ENCODE results near the gene AFMID. TPM values are rescaled to one million over a fixed set of nuclear protein-coding genes. Genes with fewer than 3 reads are reported as not detected.
"Not testable (repeated sequence)": the region's sequence is repeated elsewhere in the genome, so short reads cannot be mapped to it uniquely, and the experiment has no call there.

Gene AFMID
- total RNA-seq, 1 donor from 2014 or later, result 107 TPM

DNA sequence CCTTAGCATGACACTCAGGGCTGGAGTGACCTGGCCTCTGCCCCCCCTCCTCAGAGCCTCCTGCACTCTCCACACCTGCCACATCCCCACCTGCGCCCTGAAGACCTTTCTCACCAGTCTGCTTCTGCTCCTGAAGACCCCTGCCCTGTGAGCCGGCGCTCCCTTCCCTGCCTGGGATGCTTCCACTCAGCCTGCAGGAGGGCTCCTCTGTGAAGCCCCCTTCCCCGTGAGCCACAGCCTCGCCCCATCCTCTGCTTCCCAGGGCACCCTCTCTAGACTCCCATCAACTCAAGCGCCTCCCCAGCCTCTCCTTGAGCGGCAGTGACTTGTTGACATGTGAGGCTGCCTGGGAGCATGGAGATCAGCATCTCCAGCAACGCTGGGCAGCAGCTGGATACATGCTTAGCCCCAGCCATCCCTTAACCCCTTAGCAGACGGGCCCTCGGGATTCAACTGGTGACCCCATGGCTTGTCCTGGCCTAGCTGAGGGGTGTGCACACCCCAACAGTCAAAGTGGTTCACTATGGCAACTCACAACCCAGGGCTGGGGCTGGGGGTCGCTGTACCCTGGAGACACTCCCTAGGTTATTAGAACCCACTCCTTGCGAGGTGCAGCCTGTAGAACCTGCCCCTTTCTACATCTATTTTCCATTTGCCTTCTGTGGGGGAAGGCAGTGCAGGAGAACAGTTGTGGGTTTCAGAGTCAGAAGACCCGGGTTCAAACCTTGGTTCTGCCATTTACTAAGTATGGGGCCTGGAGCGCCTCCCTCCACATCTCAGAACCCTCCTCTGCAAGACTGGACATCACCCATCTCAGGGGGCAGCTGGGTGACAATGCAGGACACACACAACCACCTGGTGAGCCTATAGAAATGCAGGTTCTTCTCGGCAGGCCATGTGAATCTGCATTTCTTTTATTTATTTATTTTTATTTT lies 65.8 kb downstream of the AFMID start:
- no peaks in the 10 kb centered on the region for H3K9me3 ChIP-seq
- H3K27ac ChIP-seq, result no peak overlapping the region
- H3K4me1 ChIP-seq, result peaks cover 0 to 5% of the 10 kb centered on the region in 2 donors
- no peaks in the 10 kb centered on the region for H3K27me3 ChIP-seq
- TF ChIP-seq, protein P1, sequence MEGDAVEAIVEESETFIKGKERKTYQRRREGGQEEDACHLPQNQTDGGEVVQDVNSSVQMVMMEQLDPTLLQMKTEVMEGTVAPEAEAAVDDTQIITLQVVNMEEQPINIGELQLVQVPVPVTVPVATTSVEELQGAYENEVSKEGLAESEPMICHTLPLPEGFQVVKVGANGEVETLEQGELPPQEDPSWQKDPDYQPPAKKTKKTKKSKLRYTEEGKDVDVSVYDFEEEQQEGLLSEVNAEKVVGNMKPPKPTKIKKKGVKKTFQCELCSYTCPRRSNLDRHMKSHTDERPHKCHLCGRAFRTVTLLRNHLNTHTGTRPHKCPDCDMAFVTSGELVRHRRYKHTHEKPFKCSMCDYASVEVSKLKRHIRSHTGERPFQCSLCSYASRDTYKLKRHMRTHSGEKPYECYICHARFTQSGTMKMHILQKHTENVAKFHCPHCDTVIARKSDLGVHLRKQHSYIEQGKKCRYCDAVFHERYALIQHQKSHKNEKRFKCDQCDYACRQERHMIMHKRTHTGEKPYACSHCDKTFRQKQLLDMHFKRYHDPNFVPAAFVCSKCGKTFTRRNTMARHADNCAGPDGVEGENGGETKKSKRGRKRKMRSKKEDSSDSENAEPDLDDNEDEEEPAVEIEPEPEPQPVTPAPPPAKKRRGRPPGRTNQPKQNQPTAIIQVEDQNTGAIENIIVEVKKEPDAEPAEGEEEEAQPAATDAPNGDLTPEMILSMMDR (IDR thresholded peaks at IDR 0.05), result no peak
- DNase-seq (ENCODE audit: low spot score in 2 of 2), result no peak
- H3K36me3 ChIP-seq, result no peaks in the 10 kb centered on the region
- peak overlapping the region in 1 of 2 donors; percentile 97 for H3K4me3 ChIP-seq
- intact Hi-C loops (cut with DNase I), result loop anchor here (5.0 kb wide), 1 partner anchor 169 kb away; no protein-coding TSS in a partner anchor

DNA sequence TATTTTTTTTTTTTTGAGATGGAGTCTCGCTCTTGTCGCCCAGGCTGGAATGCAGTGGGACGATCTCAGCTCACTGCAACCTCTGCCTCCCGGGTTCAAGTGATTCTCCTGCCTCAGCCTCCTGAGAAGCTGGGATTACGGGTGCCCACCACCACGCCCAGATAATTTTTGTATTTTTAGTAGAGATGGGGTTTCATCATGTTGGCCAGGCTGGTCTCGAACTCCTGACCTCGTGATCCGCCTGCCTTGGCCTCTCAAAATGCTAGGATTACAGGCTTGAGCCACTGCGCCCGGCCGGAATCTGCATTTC lies 66.4 kb downstream of the AFMID start:
- H3K27ac ChIP-seq; H3K4me1 ChIP-seq; DNase-seq (ENCODE audit: low spot score in 2 of 2): not testable (repeated sequence)

DNA sequence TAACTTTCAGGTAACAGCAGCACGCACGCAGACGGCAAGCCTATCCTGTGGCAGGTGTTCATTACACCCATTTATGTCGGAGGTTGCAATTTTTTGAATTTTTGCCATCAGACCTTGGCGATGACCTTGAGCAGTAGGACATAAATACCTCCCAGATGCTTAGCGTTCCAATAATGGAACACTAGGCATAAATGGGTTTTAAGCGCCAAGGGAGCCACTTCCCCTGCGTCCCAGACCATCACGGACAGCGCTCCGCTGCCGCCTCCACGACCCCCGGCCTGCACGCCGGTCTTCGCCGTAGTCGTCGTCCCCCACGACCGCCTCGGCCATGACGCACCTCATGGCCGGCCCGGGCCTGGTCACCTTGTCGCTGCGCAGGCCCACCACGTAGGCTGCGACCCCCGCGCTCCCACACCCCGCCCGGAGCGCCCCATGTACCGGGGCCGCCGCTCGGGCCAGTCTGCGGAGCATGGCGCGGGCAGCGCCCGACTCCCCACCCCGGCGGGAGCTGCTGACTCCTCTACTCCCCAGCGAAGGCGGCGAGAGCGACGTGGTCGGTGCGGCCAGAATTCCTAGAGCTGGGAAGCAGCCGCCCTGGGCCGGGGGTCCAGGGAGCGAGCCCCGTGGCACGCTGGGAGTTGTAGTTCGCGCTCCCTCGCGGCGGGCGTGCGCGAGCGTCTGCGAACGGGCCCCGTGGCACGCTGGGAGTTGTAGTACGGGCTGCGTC lies 66.9 kb downstream of the AFMID start:
- Histone ChIP-seq H3K27ac (peak overlapping the region; percentile 75 to 76), H3K4me3 (peak overlapping the region; percentile 95 to 97), H3K4me1 (peaks cover 0 to 5% of the 10 kb centered on the region in 2 donors), H3K36me3 (no peaks in the 10 kb centered on the region), H3K27me3 (no peaks in the 10 kb centered on the region), H3K9me3 (no peaks in the 10 kb centered on the region)
- TF ChIP-seq, protein P1 (IDR thresholded peaks at IDR 0.05), result no peak
- peak; percentile 27 to 91 for DNase-seq (ENCODE audit: low spot score in 2 of 2)
- intact Hi-C loops (cut with DNase I), result loop anchor here (5.0 kb wide), 1 partner anchor 168 kb away; no protein-coding TSS in a partner anchor

More for the DNA sequence above, 66.4 kb downstream of the AFMID start:
- H3K9me3 ChIP-seq, H3K36me3 ChIP-seq, H3K27me3 ChIP-seq: not testable (repeated sequence)
- H3K4me3 ChIP-seq, result peak overlapping the region; percentile 95 to 97
- intact Hi-C loops (cut with DNase I), result loop anchor here (5.0 kb wide), 1 partner anchor 169 kb away; no protein-coding TSS in a partner anchor

DNA sequence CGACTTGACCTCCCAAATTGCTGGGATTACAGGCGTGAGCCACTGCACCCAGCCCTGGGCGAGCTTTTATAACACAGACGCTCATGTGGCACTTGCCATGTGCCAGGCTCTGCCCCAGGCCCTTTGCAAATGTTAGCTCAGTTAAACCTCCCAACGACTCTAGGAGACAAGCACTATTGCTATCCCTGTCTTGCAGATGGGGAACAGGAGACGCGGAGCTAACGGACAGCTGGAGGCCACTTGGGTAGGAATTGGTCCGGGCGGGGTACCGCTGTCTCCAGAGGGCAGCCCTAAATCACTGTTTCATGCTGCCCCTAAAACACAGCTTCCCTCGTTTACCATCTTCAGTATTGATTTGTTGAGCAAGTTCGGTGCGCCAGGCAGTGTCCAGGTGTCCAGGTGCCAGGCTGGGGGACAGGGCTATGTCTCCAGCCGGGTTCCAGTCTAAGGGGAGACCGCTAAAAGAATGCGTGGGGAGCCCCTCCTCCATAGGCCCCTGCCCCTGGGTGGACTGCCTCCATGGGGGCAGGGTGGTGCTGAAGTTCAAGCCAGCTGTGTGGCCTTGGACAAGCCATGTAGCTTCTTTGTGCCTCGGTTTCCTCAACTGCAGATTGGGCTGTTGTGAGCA lies 68.0 kb downstream of the AFMID start:
- Histone ChIP-seq H3K4me1 (peaks cover 0 to 5% of the 10 kb centered on the region in 2 donors), H3K27ac (no peak overlapping the region), H3K36me3 (no peaks in the 10 kb centered on the region), H3K27me3 (no peaks in the 10 kb centered on the region), H3K9me3 (no peaks in the 10 kb centered on the region), H3K4me3 (no peak overlapping the region)
- intact Hi-C loops (cut with DNase I), result no loop called here
- TF ChIP-seq, protein P1 (IDR thresholded peaks at IDR 0.05), result no peak
- no peak for DNase-seq (ENCODE audit: low spot score in 2 of 2)

DNA sequence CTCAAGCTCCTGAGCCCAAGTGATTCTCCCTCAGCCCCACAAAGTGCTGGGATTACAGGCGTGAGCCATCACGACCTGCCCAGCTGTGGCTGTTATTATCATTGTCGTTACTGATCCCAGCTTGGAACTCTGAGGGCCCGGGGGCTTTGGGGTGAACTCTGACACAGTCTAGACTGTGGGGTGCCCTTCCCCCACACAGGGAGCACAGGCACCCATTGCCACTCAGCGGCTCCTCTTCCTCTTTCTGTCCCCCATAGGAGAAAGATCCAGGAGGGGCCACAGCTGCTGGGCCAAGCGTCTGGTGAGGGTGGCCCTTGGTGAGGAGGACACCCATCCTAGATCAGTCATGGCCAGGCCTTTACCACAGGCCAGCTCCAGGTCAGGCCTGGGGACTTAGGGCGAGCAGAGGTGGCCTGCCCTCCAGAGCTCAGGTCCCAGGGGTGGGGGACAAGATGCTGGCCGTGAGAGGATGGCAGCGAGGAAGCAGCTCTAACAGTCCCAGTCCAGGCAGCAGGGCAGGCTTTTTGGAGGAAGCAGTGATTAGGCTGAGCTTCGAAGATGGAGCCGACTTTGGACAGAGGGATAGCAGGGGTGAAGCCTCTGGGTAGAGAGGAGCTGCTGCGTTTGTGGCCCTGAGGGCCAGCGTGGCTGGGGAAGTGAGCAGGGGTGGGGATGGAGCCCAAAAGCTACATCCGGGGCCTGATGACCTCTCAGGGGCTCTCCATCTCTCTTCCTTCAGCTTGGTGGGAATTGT lies 69.0 kb downstream of the AFMID start:
- no peaks in the 10 kb centered on the region for H3K27me3 ChIP-seq
- H3K9me3 ChIP-seq, result no peaks in the 10 kb centered on the region
- no peaks in the 10 kb centered on the region for H3K36me3 ChIP-seq
- TF ChIP-seq, protein P1 (IDR thresholded peaks at IDR 0.05), result no peak
- peaks cover 0 to 5% of the 10 kb centered on the region in 2 donors for H3K4me1 ChIP-seq
- no peak overlapping the region for H3K27ac ChIP-seq
- H3K4me3 ChIP-seq, result no peak overlapping the region
- DNase-seq (ENCODE audit: low spot score in 2 of 2), result no peak
- intact Hi-C loops (cut with DNase I), result no loop called here
